HG03064 (cell line): Measurements from ENCODE around the gene SLC4A2.

Experiments used
- ATAC-seq: cut with Tn5 transposase; IDR thresholded peaks from one replicate; pipeline ENCODE4 v1.9.1; 2021; ENCODE audit warnings: low read depth; ENCODE audit not compliant: unreplicated experiment

Gene SLC4A2

GRCh38 chr7:151123158-151123821 is 63.9 kb downstream of the SLC4A2 start:
- no peak for ATAC-seq

- peak; percentile 72 for ATAC-seq
Measured at GRCh38 chr7:151123822-151124464, 64.6 kb downstream of the SLC4A2 start.

- no peak for ATAC-seq
Measured at GRCh38 chr7:151124481-151124880, 65.1 kb downstream of the SLC4A2 start.

GRCh38 chr7:151124899-151125399 is 65.6 kb downstream of the SLC4A2 start:
- ATAC-seq = no peak

- ATAC-seq = no peak
Measured at GRCh38 chr7:151125470-151125845, 66.1 kb downstream of the SLC4A2 start.

- ATAC-seq = no peak
Measured at GRCh38 chr7:151125846-151126481, 66.6 kb downstream of the SLC4A2 start.
